HepG2 (cell line): ENCODE results near the gene PALM. TPM values are rescaled to one million over a fixed set of nuclear protein-coding genes. Genes with fewer than 3 reads are reported as not detected.

ENCODE experiments used
- CBX1 ChIP-seq: IDR thresholded peaks from one replicate; pipeline ENCODE4 v1.6.1; 2016; ENCODE audit warnings: antibody characterized with exemption, low read depth
- DMAP1 ChIP-seq: IDR thresholded peaks from 2 replicates; pipeline ENCODE4 v1.6.1; 2016
- FOXP4 ChIP-seq: sonication (generic); formaldehyde crosslinking; IDR thresholded peaks from 2 replicates; pipeline ENCODE4 v1.4.0; 2020; ENCODE audit warnings: missing genetic modification reagents
- IKZF1 ChIP-seq: fragments of 450-650 bp; IDR thresholded peaks from 2 replicates; pipeline ENCODE4 v1.7.1; 2016
- MIER2 ChIP-seq: IDR thresholded peaks from 2 replicates; pipeline ENCODE4 v1.6.1; 2016; ENCODE audit warnings: missing biosample characterization, missing genetic modification reagents
- MLX ChIP-seq: IDR thresholded peaks from 2 replicates; pipeline ENCODE4 v1.6.1; 2016
- MXD4 ChIP-seq: IDR thresholded peaks from 2 replicates; pipeline ENCODE4 v1.6.1; 2016; ENCODE audit warnings: mild to moderate bottlenecking, missing biosample characterization, missing genetic modification reagents
- RNF2 ChIP-seq: fragments of 450-650 bp; conservative IDR thresholded peaks from 2 replicates; pipeline ENCODE4 v1.6.1; 2016; ENCODE audit warnings: low read depth
- SNAPC4 ChIP-seq: sonication (generic); formaldehyde crosslinking; IDR thresholded peaks from 2 replicates; pipeline ENCODE4 v1.4.0; 2020; ENCODE audit warnings: mild to moderate bottlenecking, missing genetic modification reagents
- SNAPC5 ChIP-seq: sonication (generic); formaldehyde crosslinking; IDR thresholded peaks from 2 replicates; pipeline ENCODE4 v1.8.1; 2023; ENCODE audit warnings: mild to moderate bottlenecking, missing genetic modification reagents, borderline replicate concordance
- TEAD2 ChIP-seq: sonication (generic); formaldehyde crosslinking; IDR thresholded peaks from 2 replicates; pipeline ENCODE4 v1.9.0; 2021; ENCODE audit warnings: missing genetic modification reagents
- TFE3 ChIP-seq: IDR thresholded peaks from 2 replicates; pipeline ENCODE4 v1.6.1; 2016
- TRIM24 ChIP-seq: sonication (generic); formaldehyde crosslinking; IDR thresholded peaks from 2 replicates; pipeline ENCODE4 v1.8.0; 2022; ENCODE audit warnings: mild to moderate bottlenecking, missing genetic modification reagents
- ZBTB46 ChIP-seq: sonication (generic); formaldehyde crosslinking; IDR thresholded peaks from 2 replicates; pipeline ENCODE4 v1.4.0; 2020; ENCODE audit warnings: mild to moderate bottlenecking, missing genetic modification reagents, borderline replicate concordance
- ZBTB7B ChIP-seq: sonication (generic); formaldehyde crosslinking; IDR thresholded peaks from 2 replicates; pipeline ENCODE4 v1.4.0; 2020; ENCODE audit warnings: missing genetic modification reagents
- ZKSCAN1 ChIP-seq: fragments of 150-350 bp; IDR thresholded peaks from 2 replicates; pipeline ENCODE4 v1.6.1; 2014; ENCODE audit warnings: low read length
- ZMYM4 ChIP-seq: sonication (generic); formaldehyde crosslinking; IDR thresholded peaks from 2 replicates; pipeline ENCODE4 v1.8.1; 2023; ENCODE audit warnings: mild to moderate bottlenecking, missing genetic modification reagents
- ZNF326 ChIP-seq: sonication (generic); formaldehyde crosslinking; IDR thresholded peaks from 2 replicates; pipeline ENCODE4 v1.4.0; 2020; ENCODE audit warnings: missing genetic modification reagents, borderline replicate concordance
- ZNF468 ChIP-seq: sonication (generic); formaldehyde crosslinking; IDR thresholded peaks from 2 replicates; pipeline ENCODE4 v1.8.0; 2022; ENCODE audit warnings: mild to moderate bottlenecking, moderate library complexity, missing genetic modification reagents
- ZNF790 ChIP-seq: sonication (generic); formaldehyde crosslinking; IDR thresholded peaks from 2 replicates; pipeline ENCODE4 v1.8.0; 2022; ENCODE audit warnings: missing genetic modification reagents, mild to moderate bottlenecking, borderline replicate concordance
- polyA plus RNA-seq, 8 experiments: library from polyadenylated mRNA; depleted of rRNA in 3 of 8; stranded (reverse) in 7 of 8; unstranded in 1 of 8; fragments of >200 nt; fragmentation: Illumina TruSeq in 4 of 8; extraction: Trizol in 4 of 8; gene quantifications; 2 replicates each; pipeline versions ENCODE4 v1.2.1 to v1.2.3, GENCODE V29; 2011 to 2016; ENCODE audit warnings: low read depth in 4 of 8, missing spikeins in 1 of 8, mixed read lengths in 1 of 8; ENCODE audit not compliant: insufficient read depth in 1 of 8
- total RNA-seq, 5 experiments: library from RNA; depleted of rRNA; stranded (reverse); fragments of >200 nt; fragmentation: Illumina TruSeq; extraction: Trizol; gene quantifications; 2 replicates each; pipeline ENCODE4 v1.2.3, GENCODE V29; 2016; ENCODE audit warnings: low read depth in 1 of 5

PALM gene
- total and polyA plus RNA-seq, 2 of the 13 experiments (the other 11 are each of a cell fraction or from before 2014, with no cell fraction given): 4.0 to 9.7 TPM

GRCh38 chr19:738509-739128, 29.9 kb downstream of the PALM start (continued):
- TF ChIP-seq TFE3 (CRISPR knock-in tag) (peak; percentile 69; the same call in 1 of the 2 replicates), ZMYM4 (CRISPR knock-in tag) (peak; percentile 60), CBX1 (peak; percentile 73), ZNF790 (CRISPR knock-in tag) (no peak), ZNF468 (CRISPR knock-in tag) (0 out of 2 replicates have a peak, but pooled peaks have one; percentile 28), ZBTB46 (peak; percentile 87; the same call in 1 of the 2 replicates), MIER2 (peak; percentile 52; the same call in 1 of the 2 replicates), RNF2 (0 out of 2 replicates have a peak, but pooled peaks have one; percentile 56), ZKSCAN1 (no peak; the same call in 1 of the 2 replicates), MLX (peak; percentile 65; the same call in 1 of the 2 replicates), IKZF1 (no peak), MXD4 (CRISPR knock-in tag) (peak; percentile 36; the same call in 1 of the 2 replicates), ZBTB7B (CRISPR knock-in tag) (peak; percentile 99), DMAP1 (CRISPR knock-in tag) (peak; percentile 81), FOXP4 (CRISPR knock-in tag) (peak; percentile 85), SNAPC4 (CRISPR knock-in tag) (0 out of 2 replicates have a peak, but pooled peaks have one; percentile 17), ZNF326 (no peak), SNAPC5 (CRISPR knock-in tag) (no peak), TEAD2 (no peak), TRIM24 (CRISPR knock-in tag) (no peak)
